Measurements from ENCODE around the gene PCSK2.

PCSK2 gene

DNA sequence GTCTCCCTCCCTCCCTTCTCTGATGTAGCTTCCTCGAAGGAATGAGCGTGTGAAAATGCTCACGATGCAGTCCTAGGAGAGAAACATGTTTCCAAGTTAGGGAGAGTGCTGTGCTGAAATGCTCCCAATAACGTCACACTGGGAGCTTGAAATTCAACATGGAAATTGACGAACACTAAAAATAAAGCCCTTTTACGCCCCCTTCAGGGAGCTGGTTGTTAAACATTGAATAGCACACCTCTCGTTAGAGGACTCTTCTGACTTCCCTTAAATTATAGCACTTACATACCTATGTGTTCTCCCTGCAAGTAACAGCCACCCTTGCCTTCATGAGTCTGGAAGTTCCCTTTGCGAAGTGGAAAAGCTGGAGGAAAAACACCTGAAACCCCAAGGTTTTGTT is 215.7 kb downstream of the PCSK2 start:
- Mint-ChIP-seq H3K4me1 (ENCODE audit: low read depth) (no peaks in the 10 kb centered on the region), H3K27ac (no peak overlapping the region), H3K9me3 (no peaks in the 10 kb centered on the region), H3K27me3 (ENCODE audit: low read depth) (peaks cover 4% of the 10 kb centered on the region), H3K4me3 (no peak overlapping the region), H3K36me3 (ENCODE audit: low read depth) (no peaks in the 10 kb centered on the region)
- DNase-seq (ENCODE audit: low spot score) = no peak

DNA sequence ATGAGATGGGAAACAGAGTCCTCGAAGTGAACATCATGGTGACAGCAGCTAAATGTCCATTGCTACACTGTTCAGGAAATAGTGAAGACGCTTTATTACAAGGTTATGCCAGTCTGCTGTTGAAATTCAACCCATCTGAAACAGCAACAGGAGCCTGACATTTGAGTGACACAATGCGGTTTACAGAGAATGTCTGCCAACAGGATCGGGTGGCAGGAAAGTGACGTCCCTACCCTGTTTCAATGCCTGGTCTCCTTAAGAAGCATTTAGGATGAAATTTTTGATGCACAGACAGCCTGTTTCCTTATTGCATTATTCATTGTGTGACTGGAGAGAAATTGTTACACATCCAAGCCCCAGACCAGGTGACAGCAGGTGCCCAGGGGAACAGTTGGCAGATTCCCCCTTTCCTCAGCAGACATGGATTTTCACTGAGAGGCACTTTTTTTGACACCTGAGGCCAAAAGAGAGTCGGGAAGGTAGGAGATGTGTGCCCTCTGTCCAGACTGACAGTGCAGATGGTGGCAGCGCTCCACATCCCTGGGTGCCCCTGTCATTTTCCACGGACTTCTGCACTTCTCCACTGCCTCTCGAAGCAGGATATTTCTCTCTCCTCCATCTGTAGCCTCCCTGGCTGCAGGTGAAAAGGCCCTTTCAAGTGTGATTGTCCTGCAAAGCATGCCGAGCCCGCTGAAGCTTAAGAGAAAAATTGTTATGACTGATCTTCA is 216.5 kb downstream of the PCSK2 start:
- Mint-ChIP-seq H3K4me1 (ENCODE audit: low read depth) (no peaks in the 10 kb centered on the region), H3K27ac (no peak overlapping the region), H3K9me3 (no peaks in the 10 kb centered on the region), H3K27me3 (ENCODE audit: low read depth) (peaks cover 4% of the 10 kb centered on the region), H3K36me3 (ENCODE audit: low read depth) (no peaks in the 10 kb centered on the region), H3K4me3 (no peak overlapping the region)
- no peak for DNase-seq (ENCODE audit: low spot score)

DNA sequence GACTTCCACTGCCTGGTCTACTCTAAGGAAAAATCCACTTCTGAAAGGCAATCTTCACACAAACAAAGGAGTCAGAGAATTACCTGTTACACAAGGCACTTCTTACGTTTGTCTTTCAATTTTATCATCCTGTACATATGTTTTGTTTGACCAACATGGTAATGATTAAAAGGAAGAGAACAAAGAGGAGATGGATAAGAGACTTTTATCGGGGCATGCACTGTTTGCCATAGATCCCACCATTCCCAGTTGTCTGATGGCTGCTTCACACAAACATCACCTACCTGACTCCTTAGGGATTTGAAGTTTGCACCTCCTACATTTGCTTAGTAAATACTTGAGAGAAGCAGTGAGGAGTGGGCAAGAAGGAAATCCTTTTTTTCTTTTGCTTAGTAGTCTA is 217.3 kb downstream of the PCSK2 start:
- Mint-ChIP-seq H3K9me3 (no peaks in the 10 kb centered on the region), H3K27me3 (ENCODE audit: low read depth) (peaks cover 4% of the 10 kb centered on the region), H3K27ac (no peak overlapping the region), H3K4me3 (no peak overlapping the region), H3K36me3 (ENCODE audit: low read depth) (no peaks in the 10 kb centered on the region), H3K4me1 (ENCODE audit: low read depth) (no peaks in the 10 kb centered on the region)
- DNase-seq (ENCODE audit: low spot score) = no peak

DNA sequence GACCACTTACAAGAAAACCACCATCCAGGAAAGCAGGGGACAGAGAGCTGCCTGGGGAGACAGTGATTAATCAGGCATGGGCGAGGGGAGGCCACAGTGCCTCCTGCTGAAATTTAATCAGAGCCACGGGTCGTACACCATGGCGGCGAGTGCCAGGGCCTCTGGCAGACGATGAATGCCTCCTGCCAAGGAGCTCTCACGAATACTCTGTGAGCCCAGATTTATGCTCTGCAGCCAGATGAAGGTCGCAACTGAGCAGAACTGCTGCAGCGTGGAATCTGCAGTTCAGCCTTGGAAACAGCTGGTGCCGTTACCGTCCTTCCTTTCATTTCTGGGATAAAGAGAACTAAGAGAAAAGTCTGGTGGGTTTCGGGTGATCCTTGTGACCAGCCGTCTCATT is 218.7 kb downstream of the PCSK2 start:
- no peak for DNase-seq (ENCODE audit: low spot score)
- H3K27ac Mint-ChIP-seq = no peak overlapping the region
- H3K27me3 Mint-ChIP-seq (ENCODE audit: low read depth) = peaks cover 4% of the 10 kb centered on the region
- H3K9me3 Mint-ChIP-seq = no peaks in the 10 kb centered on the region
- no peaks in the 10 kb centered on the region for H3K4me1 Mint-ChIP-seq (ENCODE audit: low read depth)
- H3K4me3 Mint-ChIP-seq = no peak overlapping the region
- H3K36me3 Mint-ChIP-seq (ENCODE audit: low read depth) = no peaks in the 10 kb centered on the region

DNA sequence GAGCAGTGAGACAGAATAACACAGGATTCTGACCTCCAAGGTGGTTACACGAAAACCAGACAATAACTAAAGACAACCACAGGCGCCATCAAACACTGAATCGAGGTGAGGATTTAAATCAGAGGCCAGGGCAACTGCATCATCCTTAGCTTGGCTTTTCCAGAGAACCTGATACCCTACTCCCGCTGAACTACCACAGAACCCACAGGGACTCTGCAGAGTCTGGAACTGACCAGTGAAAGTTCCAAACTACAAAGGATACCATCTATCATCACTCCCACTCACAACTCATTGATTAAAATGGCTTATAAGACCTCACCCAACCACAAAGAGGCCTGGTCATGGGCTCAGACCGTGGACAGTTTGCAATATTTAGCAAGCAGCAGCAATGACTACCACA is 219.3 kb downstream of the PCSK2 start:
- peaks cover 4% of the 10 kb centered on the region for H3K27me3 Mint-ChIP-seq (ENCODE audit: low read depth)

DNA sequence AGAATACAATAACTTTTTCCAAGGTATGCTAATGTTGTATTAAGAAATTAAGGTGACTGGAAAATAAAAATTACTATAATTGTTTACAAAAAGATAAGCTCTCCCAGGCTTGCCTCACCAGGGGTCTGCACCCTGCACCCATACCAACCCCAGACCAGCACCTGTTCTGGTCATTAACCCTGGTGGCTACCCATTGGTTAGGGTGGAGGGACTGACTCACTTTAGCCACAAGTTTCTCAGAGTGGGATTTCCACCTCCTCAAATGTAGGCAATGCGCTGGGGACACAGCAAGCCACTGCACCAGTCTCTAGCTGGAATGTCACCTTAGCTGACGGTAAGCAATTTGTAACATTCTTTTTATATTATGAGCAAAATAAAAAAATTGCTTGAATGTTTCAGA is 221.2 kb downstream of the PCSK2 start:
- H3K27me3 Mint-ChIP-seq (ENCODE audit: low read depth) = peaks cover 6% of the 10 kb centered on the region
- H3K4me3 Mint-ChIP-seq = no peak overlapping the region
- no peaks in the 10 kb centered on the region for H3K9me3 Mint-ChIP-seq
- H3K36me3 Mint-ChIP-seq (ENCODE audit: low read depth) = no peaks in the 10 kb centered on the region
- no peak overlapping the region for H3K27ac Mint-ChIP-seq
- no peak for DNase-seq (ENCODE audit: low spot score)
- H3K4me1 Mint-ChIP-seq (ENCODE audit: low read depth) = no peaks in the 10 kb centered on the region

More for the DNA sequence above, 219.3 kb downstream of the PCSK2 start:
- no peaks in the 10 kb centered on the region for H3K36me3 Mint-ChIP-seq (ENCODE audit: low read depth)
- no peak overlapping the region for H3K4me3 Mint-ChIP-seq
- no peak for DNase-seq (ENCODE audit: low spot score)
- H3K4me1 Mint-ChIP-seq (ENCODE audit: low read depth) = no peaks in the 10 kb centered on the region
- no peak overlapping the region for H3K27ac Mint-ChIP-seq
- no peaks in the 10 kb centered on the region for H3K9me3 Mint-ChIP-seq

DNA sequence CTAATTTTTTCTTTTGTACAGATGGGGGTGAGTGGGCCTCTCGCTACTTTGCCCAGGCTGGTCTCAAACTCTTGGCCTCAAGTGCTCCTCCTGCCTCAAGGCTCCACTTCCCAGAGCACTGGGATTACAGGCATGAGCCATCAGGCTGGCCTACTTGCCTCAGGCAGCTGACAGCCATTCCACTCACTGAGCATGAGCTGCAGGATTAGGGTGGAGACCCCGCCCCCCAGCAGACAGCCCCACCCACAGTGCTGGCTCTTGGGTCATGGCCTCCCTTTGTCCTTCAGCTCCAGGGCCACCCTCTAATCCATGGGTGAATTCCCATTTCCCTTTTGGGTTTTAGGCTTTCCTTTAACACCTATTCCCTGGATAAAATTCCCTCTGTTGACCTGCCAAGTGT is 222.2 kb downstream of the PCSK2 start:
- Mint-ChIP-seq H3K4me3 (no peak overlapping the region), H3K36me3 (ENCODE audit: low read depth) (no peaks in the 10 kb centered on the region), H3K9me3 (no peaks in the 10 kb centered on the region), H3K27ac (no peak overlapping the region), H3K27me3 (ENCODE audit: low read depth) (peaks cover 4% of the 10 kb centered on the region), H3K4me1 (ENCODE audit: low read depth) (no peaks in the 10 kb centered on the region)
- no peak for DNase-seq (ENCODE audit: low spot score)

DNA sequence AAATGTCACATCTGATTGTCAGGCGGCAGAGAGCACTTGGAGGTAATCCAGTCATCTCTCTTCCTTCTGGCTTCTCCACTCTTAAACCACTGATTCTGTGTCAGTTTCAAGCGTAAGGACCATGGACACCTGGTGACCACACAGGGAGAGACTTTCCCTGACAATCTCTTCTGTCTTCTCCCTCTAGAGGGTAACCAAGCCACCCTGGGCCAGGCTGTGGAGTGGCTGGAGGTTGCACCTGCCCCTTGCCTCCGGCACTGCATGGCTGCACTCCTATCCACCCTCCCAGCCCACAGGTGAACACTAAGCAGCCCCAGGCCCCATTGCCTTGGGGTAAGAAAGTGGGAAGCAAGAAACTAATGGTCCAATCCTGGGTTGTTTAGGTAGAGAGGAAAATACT is 225.6 kb downstream of the PCSK2 start:
- no peak overlapping the region for H3K27ac Mint-ChIP-seq

DNA sequence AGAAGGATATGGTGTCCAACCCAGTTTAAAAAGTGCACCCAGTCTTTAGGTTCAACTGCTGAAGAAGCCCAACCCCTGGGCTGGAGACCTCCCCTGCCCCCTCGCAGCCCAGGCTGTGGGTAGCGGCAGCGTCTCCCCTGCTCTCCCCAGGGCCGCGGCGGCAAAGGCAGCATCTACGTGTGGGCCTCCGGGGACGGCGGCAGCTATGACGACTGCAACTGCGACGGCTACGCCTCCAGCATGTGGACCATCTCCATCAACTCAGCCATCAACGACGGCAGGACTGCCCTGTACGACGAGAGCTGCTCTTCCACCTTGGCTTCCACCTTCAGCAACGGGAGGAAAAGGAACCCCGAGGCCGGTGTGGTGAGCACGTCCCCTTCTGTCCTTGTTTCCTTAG is 226.8 kb downstream of the PCSK2 start:
- no peaks in the 10 kb centered on the region for H3K36me3 Mint-ChIP-seq (ENCODE audit: low read depth)
- no peak overlapping the region for H3K4me3 Mint-ChIP-seq
- H3K27ac Mint-ChIP-seq = no peak overlapping the region
- no peak for DNase-seq (ENCODE audit: low spot score)
- H3K9me3 Mint-ChIP-seq = no peaks in the 10 kb centered on the region
- H3K4me1 Mint-ChIP-seq (ENCODE audit: low read depth) = no peaks in the 10 kb centered on the region
- peaks cover 7% of the 10 kb centered on the region for H3K27me3 Mint-ChIP-seq (ENCODE audit: low read depth)

More for the DNA sequence above, 225.6 kb downstream of the PCSK2 start:
- no peak overlapping the region for H3K4me3 Mint-ChIP-seq
- DNase-seq (ENCODE audit: low spot score) = no peak
- peaks cover 7% of the 10 kb centered on the region for H3K27me3 Mint-ChIP-seq (ENCODE audit: low read depth)
- no peaks in the 10 kb centered on the region for H3K36me3 Mint-ChIP-seq (ENCODE audit: low read depth)
- H3K9me3 Mint-ChIP-seq = no peaks in the 10 kb centered on the region
- no peaks in the 10 kb centered on the region for H3K4me1 Mint-ChIP-seq (ENCODE audit: low read depth)

DNA sequence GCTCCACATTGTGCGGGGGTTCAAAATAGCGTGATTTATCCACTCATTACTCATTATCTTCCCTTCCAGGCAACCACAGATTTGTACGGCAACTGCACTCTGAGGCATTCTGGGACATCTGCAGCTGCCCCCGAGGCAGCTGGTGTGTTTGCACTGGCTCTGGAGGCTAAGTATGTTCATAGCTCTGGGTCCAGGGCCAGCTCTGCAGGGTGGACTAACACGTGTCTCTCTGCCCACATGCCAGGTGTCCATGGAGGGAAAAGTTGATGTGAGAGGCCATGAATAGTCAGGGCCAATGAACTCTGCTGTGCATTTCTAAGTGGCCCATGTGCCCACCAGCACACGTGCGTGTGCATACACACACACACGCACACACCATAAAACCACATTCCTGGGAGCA is 229.4 kb downstream of the PCSK2 start:
- peaks cover 4% of the 10 kb centered on the region for H3K9me3 Mint-ChIP-seq
- no peak overlapping the region for H3K27ac Mint-ChIP-seq
- DNase-seq (ENCODE audit: low spot score) = no peak
- H3K36me3 Mint-ChIP-seq (ENCODE audit: low read depth) = no peaks in the 10 kb centered on the region
- no peak overlapping the region for H3K4me3 Mint-ChIP-seq
- H3K4me1 Mint-ChIP-seq (ENCODE audit: low read depth) = peaks cover 6% of the 10 kb centered on the region
- peaks cover 5% of the 10 kb centered on the region for H3K27me3 Mint-ChIP-seq (ENCODE audit: low read depth)

DNA sequence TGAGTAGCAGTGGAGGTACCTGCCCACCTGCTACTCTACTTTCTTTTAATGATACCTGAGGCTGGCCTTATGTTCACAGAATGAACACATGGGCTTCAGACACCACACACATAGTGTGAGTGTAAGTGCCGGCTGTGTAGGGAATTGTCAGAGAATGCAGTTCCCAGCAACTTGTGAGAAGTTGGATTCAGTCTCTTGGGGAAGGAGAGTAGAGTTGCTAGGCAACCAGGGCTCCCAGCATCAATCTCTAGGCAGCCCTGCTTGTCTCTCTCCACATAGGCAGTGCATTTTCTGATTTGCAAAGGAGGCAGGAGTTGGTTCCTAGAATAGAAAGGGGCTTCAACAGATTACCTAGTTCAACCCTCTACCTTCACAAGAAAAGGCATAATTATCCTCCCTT is 230.2 kb downstream of the PCSK2 start:
- Mint-ChIP-seq H3K9me3 (peaks cover 4% of the 10 kb centered on the region), H3K4me3 (no peak overlapping the region), H3K4me1 (ENCODE audit: low read depth) (peaks cover 6% of the 10 kb centered on the region), H3K27me3 (ENCODE audit: low read depth) (peaks cover 3% of the 10 kb centered on the region), H3K27ac (no peak overlapping the region), H3K36me3 (ENCODE audit: low read depth) (no peaks in the 10 kb centered on the region)
- DNase-seq (ENCODE audit: low spot score) = no peak

DNA sequence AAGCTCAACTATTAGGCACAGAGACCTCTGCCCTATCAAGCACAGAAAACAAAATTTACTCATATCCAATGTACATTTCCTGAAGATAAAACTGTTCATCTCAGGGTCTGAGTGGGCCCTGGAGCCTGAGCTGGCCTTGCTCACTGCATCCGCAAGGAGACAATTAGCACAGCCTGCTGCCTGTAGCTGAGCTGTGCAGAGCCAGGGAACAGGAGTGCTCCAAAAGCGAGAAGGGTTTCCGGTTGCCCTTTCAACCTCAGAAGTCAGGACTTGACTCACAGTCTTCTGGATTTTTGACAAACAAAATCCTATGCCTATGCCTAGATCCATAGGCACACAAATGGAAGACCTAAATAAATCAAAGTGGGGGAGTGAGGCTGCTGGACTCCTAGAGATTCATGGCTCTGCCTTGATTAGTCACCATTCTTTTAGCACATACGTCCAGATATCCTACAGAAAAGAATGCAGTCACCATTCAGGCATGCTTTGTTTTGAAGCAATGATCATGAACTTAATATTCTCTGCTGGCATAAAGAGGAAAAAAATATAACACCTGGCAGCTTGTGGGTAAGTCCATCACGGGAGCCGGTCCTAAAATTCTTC is 230.8 kb downstream of the PCSK2 start:
- Mint-ChIP-seq H3K4me3 (no peak overlapping the region), H3K4me1 (ENCODE audit: low read depth) (peaks cover 6% of the 10 kb centered on the region), H3K27me3 (ENCODE audit: low read depth) (peaks cover 6% of the 10 kb centered on the region), H3K36me3 (ENCODE audit: low read depth) (no peaks in the 10 kb centered on the region), H3K27ac (no peak overlapping the region), H3K9me3 (peaks cover 4% of the 10 kb centered on the region)
- DNase-seq (ENCODE audit: low spot score) = no peak

DNA sequence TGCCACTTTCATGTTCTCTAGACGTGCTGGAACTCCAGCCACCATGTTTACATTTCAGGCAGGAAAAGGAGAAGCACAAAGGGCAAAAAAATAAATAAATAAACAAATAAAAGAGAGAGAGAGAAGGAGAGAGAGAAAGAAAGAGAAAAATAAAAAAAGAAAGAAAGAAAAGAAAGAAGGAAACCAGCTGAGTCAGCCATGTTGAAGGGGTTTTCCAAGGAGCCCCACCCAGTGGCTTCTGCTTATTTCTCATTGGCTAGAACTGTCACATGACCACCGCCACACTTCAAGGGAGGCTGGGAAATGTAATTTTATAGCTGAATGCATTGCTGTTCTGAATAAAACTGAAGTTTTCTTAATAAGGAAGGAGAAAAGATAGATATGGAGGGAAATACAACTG is 233.3 kb downstream of the PCSK2 start:
- Mint-ChIP-seq H3K4me3 (no peak overlapping the region), H3K27me3 (ENCODE audit: low read depth) (peaks cover 8% of the 10 kb centered on the region), H3K36me3 (ENCODE audit: low read depth) (no peaks in the 10 kb centered on the region), H3K27ac (no peak overlapping the region), H3K4me1 (ENCODE audit: low read depth) (peaks cover 6% of the 10 kb centered on the region), H3K9me3 (peaks cover 4% of the 10 kb centered on the region)
- no peak for DNase-seq (ENCODE audit: low spot score)

DNA sequence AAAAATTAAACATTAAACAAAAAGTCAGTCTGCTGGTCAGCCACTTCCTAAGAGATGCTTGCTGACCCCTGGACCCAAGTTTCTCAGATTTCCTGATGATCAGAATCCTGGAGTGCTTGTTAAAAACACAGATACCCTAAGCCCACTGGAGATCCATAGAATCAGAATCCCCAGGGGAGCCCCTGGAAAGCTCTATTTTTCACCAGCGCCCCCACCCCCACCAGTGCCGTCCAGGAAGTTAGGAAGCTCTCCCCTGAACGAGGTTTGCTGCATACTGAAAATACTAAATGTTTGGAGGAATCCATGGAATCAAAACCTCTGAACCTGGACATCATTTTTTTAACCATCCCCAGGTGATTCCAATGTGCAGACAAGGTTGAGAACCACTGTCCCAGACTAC is 235.1 kb downstream of the PCSK2 start:
- Mint-ChIP-seq H3K4me3 (no peak overlapping the region), H3K27ac (no peak overlapping the region), H3K27me3 (ENCODE audit: low read depth) (peaks cover 5% of the 10 kb centered on the region), H3K9me3 (peaks cover 4% of the 10 kb centered on the region), H3K4me1 (ENCODE audit: low read depth) (peaks cover 6% of the 10 kb centered on the region), H3K36me3 (ENCODE audit: low read depth) (no peaks in the 10 kb centered on the region)
- no peak for DNase-seq (ENCODE audit: low spot score)

DNA sequence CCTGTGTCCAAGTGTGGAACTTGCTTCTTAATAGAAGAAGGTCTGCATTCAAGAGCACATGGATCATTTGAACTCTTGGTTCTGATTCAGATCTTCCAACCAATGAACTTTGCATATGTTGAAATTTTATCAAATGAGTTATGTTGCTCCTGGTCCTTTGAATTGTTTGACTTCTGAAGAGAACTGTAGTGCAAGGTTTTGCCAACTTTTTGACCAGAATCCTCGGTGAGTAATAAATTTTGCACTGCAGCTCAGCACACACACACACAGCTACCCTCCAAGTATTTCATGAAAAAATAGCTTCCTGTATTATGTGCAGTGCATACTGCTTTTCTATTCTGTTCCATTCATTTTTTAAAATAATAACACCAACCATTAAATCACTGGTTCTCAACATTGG is 236.9 kb downstream of the PCSK2 start:
- Mint-ChIP-seq H3K27me3 (ENCODE audit: low read depth) (peaks cover 5% of the 10 kb centered on the region), H3K9me3 (peaks cover 4% of the 10 kb centered on the region), H3K27ac (no peak overlapping the region), H3K36me3 (ENCODE audit: low read depth) (no peaks in the 10 kb centered on the region), H3K4me1 (ENCODE audit: low read depth) (peaks cover 6% of the 10 kb centered on the region), H3K4me3 (no peak overlapping the region)
- no peak for DNase-seq (ENCODE audit: low spot score)

Measured in T-helper 2 cell treated with Interferon-gamma antibody and Interleukin-4, amounts not matched to agents 5 μg/mL and 100 μg/mL, for 36 hours (primary cell).